K562 (cell line): ENCODE results near the gene MKLN1. TPM values are rescaled to one million over a fixed set of nuclear protein-coding genes. Genes with fewer than 3 reads are reported as not detected.

Experiments used
- ATF1 ChIP-seq, 2 experiments: fragments of 450-650 bp in 1 of 2; IDR thresholded peaks; 2 replicates each; pipeline ENCODE4 v1.6.1; 2016; ENCODE audit warnings: missing compliant biosample characterization in 1 of 2, missing genetic modification characterization in 1 of 2
- CBX2 ChIP-seq: fragments of 200-600 bp; sonication (generic); IDR thresholded peaks from one replicate; pipeline ENCODE4 v1.6.1; 2012; ENCODE audit warnings: mild to moderate bottlenecking, low read length, inconsistent platforms; ENCODE audit not compliant: insufficient read depth, poor library complexity, severe bottlenecking
- DDX20 ChIP-seq: fragments of 450-650 bp; IDR thresholded peaks from 2 replicates; pipeline ENCODE4 v1.6.1; 2016; ENCODE audit warnings: missing genetic modification characterization, low read depth, mild to moderate bottlenecking, missing compliant biosample characterization, moderate library complexity
- HDAC6 ChIP-seq: IDR thresholded peaks from 2 replicates; pipeline ENCODE4 v1.6.1; 2012; ENCODE audit warnings: low read depth, mild to moderate bottlenecking, control low read depth, inconsistent platforms, low read length, moderate library complexity
- MBD2 ChIP-seq: sonication (generic); IDR thresholded peaks from 2 replicates; pipeline ENCODE4 v1.6.1; 2016; ENCODE audit warnings: low read depth, borderline replicate concordance
- MED1 ChIP-seq: sonication (generic); formaldehyde crosslinking; IDR thresholded peaks from 2 replicates; pipeline ENCODE4 v1.8.1; 2023; ENCODE audit warnings: missing genetic modification reagents, borderline replicate concordance
- PHB2 ChIP-seq: fragments of 450-650 bp; IDR thresholded peaks from 2 replicates; pipeline ENCODE4 v1.6.1; 2017; ENCODE audit warnings: low read depth
- SMARCA4 ChIP-seq: fragments of 450-650 bp; IDR thresholded peaks from 2 replicates; pipeline ENCODE4 v1.6.1; 2016
- SRSF3 ChIP-seq: fragments of 200-400 bp; formaldehyde crosslinking; IDR thresholded peaks from 2 replicates; pipeline ENCODE4 v1.6.1; 2016; ENCODE audit warnings: mild to moderate bottlenecking, low read length, moderate library complexity; ENCODE audit not compliant: insufficient read depth
- TCF7L2 ChIP-seq: fragments of 150-350 bp; IDR thresholded peaks from 2 replicates; pipeline ENCODE4 v1.6.1; 2016; ENCODE audit warnings: low read depth, mild to moderate bottlenecking, low read length, moderate library complexity
- UBTF ChIP-seq, 2 experiments: IDR thresholded peaks; 2 replicates each; pipeline ENCODE4 v1.6.1; 2012; ENCODE audit warnings: improper control_type of control experiment in 2 of 2, low read depth in 2 of 2, low read length in 2 of 2, borderline replicate concordance in 1 of 2
- XRCC5 ChIP-seq: fragments of 200-400 bp; formaldehyde crosslinking; IDR thresholded peaks from 2 replicates; pipeline ENCODE4 v1.6.1; 2017; ENCODE audit warnings: low read depth, mild to moderate bottlenecking, low read length
- ZNF324 ChIP-seq: fragments of 250-450 bp; sonication (Bioruptor Pico); IDR thresholded peaks from 2 replicates; pipeline ENCODE4 v1.4.0; 2020; ENCODE audit warnings: mild to moderate bottlenecking
- ZNF512 ChIP-seq: IDR thresholded peaks from 2 replicates; pipeline ENCODE4 v1.6.1; 2016; ENCODE audit warnings: missing genetic modification characterization, missing compliant biosample characterization
- ZNF57 ChIP-seq: fragments of 450-650 bp; formaldehyde crosslinking; IDR thresholded peaks from 2 replicates; pipeline ENCODE4 v1.4.0; 2020; ENCODE audit warnings: mild to moderate bottlenecking, moderate library complexity
- ZNF785 ChIP-seq: fragments of 250-450 bp; sonication (Bioruptor Pico); IDR thresholded peaks from 2 replicates; pipeline ENCODE4 v1.4.0; 2020; ENCODE audit warnings: mild to moderate bottlenecking
- polyA plus RNA-seq, 8 experiments: library from polyadenylated mRNA; depleted of rRNA in 4 of 8; stranded (reverse) in 5 of 8; unstranded in 3 of 8; fragments of >200 nt; fragmentation: Nextera tagmentation in 2 of 8; fragmentation: Illumina TruSeq in 1 of 8; extraction: Ambion mirVana in 2 of 8; extraction: Trizol in 1 of 8; gene quantifications; 2 replicates each; pipeline versions ENCODE4 v1.2.1 to v1.2.3, GENCODE V29; 2011 to 2014; ENCODE audit warnings: inconsistent platforms in 1 of 8, missing spikeins in 1 of 8
- total RNA-seq, 7 experiments: library from RNA; depleted of rRNA in 6 of 7; stranded (reverse); fragments of >200 nt in 6 of 7; fragmentation: Illumina TruSeq in 2 of 7; extraction: Trizol in 2 of 7; gene quantifications; 2 replicates each; pipeline versions ENCODE4 v1.2.1 to v1.2.3, GENCODE V29; 2011 to 2021; ENCODE audit warnings: low replicate concordance in 1 of 7
- TF ChIP-seq, protein P1 (sequence below): sonication (generic); formaldehyde crosslinking; IDR thresholded peaks from 2 replicates; pipeline ENCODE4 v1.8.0; 2022; ENCODE audit warnings: mild to moderate bottlenecking, missing genetic modification reagents, borderline replicate concordance
- TF ChIP-seq, protein P2 (sequence below): fragments of 450-650 bp; formaldehyde crosslinking; conservative IDR thresholded peaks from 2 replicates; pipeline ENCODE4 v1.4.0; 2022; ENCODE audit warnings: mild to moderate bottlenecking, missing genetic modification characterization
- TF ChIP-seq, protein P3 (sequence below): fragments of 250-450 bp; sonication (Bioruptor Pico); IDR thresholded peaks from 2 replicates; pipeline ENCODE4 v1.5.0; 2021

MKLN1 gene
- total and polyA plus RNA-seq, 9 of the 15 experiments (the other 6 are each of a cell fraction or from before 2014, with no cell fraction given): 18.6 to 80.4 (median 56.0) TPM

DNA sequence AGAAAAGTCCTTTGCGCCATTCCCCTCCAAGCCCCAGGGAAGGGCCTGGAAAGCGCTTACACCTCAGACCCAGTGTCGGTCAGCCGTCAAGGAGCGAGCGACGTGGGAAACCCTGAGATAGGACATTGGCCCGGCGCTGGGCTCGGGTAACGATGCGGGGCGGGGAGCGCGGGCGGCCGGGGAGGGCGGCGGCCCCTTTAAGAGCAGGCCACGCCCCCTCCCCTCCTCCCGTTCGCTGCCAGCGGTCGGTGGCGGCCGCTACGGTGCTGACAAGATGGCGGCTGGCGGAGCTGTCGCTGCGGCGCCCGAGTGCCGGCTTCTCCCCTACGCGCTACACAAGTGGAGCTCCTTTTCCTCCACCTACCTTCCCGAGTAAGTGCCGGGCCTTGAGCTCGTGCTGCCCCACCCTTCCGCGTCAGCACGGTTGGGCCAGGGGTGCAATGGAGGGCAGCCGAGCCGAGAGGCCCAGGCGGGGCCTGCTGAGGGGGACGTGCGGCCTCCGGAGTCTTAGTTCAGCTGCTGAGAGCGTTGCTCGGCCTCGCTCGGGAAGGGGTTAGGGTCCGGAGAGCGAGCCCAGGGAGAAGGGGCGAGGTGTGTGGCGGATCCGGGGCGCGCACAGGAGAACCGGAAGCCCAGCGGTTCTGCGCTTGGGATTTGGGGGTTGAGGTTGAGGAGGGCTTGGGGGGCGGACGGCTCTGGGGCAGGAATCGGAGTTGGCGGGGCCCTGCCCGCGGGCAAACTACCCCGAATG is at the start of gene MKLN1 (continued):
- TF ChIP-seq, protein P1, sequence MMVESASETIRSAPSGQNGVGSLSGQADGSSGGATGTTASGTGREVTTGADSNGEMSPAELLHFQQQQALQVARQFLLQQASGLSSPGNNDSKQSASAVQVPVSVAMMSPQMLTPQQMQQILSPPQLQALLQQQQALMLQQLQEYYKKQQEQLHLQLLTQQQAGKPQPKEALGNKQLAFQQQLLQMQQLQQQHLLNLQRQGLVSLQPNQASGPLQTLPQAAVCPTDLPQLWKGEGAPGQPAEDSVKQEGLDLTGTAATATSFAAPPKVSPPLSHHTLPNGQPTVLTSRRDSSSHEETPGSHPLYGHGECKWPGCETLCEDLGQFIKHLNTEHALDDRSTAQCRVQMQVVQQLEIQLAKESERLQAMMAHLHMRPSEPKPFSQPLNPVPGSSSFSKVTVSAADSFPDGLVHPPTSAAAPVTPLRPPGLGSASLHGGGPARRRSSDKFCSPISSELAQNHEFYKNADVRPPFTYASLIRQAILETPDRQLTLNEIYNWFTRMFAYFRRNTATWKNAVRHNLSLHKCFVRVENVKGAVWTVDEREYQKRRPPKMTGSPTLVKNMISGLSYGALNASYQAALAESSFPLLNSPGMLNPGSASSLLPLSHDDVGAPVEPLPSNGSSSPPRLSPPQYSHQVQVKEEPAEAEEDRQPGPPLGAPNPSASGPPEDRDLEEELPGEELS (CRISPR knock-in tag): peak; percentile 93; the same call in 1 of the 2 replicates
- TF ChIP-seq SMARCA4: peak; percentile 8
- TF ChIP-seq PHB2: no peak
- TF ChIP-seq DDX20 (tag): no peak
- TF ChIP-seq, protein P2, sequence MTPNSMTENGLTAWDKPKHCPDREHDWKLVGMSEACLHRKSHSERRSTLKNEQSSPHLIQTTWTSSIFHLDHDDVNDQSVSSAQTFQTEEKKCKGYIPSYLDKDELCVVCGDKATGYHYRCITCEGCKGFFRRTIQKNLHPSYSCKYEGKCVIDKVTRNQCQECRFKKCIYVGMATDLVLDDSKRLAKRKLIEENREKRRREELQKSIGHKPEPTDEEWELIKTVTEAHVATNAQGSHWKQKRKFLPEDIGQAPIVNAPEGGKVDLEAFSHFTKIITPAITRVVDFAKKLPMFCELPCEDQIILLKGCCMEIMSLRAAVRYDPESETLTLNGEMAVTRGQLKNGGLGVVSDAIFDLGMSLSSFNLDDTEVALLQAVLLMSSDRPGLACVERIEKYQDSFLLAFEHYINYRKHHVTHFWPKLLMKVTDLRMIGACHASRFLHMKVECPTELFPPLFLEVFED (CRISPR knock-in tag): no peak
- peak; percentile 73 for TF ChIP-seq XRCC5
- TF ChIP-seq ATF1 (CRISPR knock-in tag; IDR thresholded peaks at IDR 0.05): no peak; the same call in 1 of the 2 replicates
- TF ChIP-seq ATF1 (tag; IDR thresholded peaks at IDR 0.05): peak; percentile 81
- TF ChIP-seq MBD2: 0 out of 2 replicates have a peak, but pooled peaks have one; percentile 51
- no peak for TF ChIP-seq CBX2
- TF ChIP-seq TCF7L2: no peak
- TF ChIP-seq, protein P3, sequence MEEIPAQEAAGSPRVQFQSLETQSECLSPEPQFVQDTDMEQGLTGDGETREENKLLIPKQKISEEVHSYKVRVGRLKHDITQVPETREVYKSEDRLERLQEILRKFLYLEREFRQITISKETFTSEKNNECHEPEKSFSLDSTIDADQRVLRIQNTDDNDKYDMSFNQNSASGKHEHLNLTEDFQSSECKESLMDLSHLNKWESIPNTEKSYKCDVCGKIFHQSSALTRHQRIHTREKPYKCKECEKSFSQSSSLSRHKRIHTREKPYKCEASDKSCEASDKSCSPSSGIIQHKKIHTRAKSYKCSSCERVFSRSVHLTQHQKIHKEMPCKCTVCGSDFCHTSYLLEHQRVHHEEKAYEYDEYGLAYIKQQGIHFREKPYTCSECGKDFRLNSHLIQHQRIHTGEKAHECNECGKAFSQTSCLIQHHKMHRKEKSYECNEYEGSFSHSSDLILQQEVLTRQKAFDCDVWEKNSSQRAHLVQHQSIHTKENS: no peak
- TF ChIP-seq SRSF3: 0 out of 2 replicates have a peak, but pooled peaks have one; percentile 79
- no peak for TF ChIP-seq ZNF785 (CRISPR knock-in tag)
- TF ChIP-seq HDAC6: no peak
- TF ChIP-seq ZNF324 (CRISPR knock-in tag): no peak
- TF ChIP-seq UBTF (IDR thresholded peaks at IDR 0.05; ENCODE audit: borderline replicate concordance in 1 of 2, low read depth in 2 of 2, low read length in 2 of 2): peak; percentile 70; a peak in 2 of 4 replicates
- no peak for TF ChIP-seq MED1 (CRISPR knock-in tag)
- no peak for TF ChIP-seq ZNF512 (tag)
- TF ChIP-seq ZNF57 (CRISPR knock-in tag): no peak
